ENCODE results near the gene SYNRG. TPM values are rescaled to one million over a fixed set of nuclear protein-coding genes. Genes with fewer than 3 reads are reported as not detected.

The SYNRG gene
- total and polyA plus RNA-seq, 2 donors (not counting 3 experiments of a cell fraction or from before 2014, with no cell fraction given), result 15.3 to 42.2 TPM

DNA sequence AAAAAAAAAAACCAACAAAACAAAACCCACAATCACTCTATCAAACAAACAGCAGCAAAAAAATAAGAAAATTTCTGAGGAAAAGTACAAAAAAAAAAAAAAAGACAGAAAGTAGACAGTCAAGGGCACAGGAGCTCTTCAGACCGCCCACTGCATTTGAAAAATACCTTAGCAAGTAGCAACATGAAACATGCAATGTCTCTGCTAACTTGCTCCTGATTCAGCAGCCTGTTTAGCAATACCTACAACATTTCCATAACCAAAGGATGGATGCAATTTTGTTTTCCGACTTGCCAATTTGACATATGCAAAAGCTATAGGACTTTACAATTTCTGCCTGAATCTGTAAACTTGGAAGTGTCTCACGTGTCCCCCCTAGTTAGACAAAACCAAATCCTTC is 57.4 kb downstream of the SYNRG start:
- H3K27ac ChIP-seq (ENCODE audit: insufficient read depth, low read depth, low read length), result no peak overlapping the region
- FAIRE-seq (no peak), DNase-seq (ENCODE audit: low read depth, low spot score) (no peak)
- H3K4me1 ChIP-seq (ENCODE audit: control insufficient read depth, extremely low read depth, insufficient read depth, low read length), result peaks cover 7% of the 10 kb centered on the region
- H3K4me3 ChIP-seq (replicated peaks in 1 of 3; ENCODE audit: insufficient read depth in 1 of 3, low read depth in 1 of 3, low read length in 3 of 3), result no peak overlapping the region
- no peak overlapping the region for H3K9ac ChIP-seq (replicated peaks; ENCODE audit: extremely low read depth, insufficient read depth, low read length)
- dilution Hi-C loops (cut with MboI; ENCODE audit: extremely low pct_ligation_motif_present, low sequenced_read_pairs) (no loop called here), intact Hi-C loops (cut with micrococcal nuclease) (no loop called here)
- no peaks in the 10 kb centered on the region for H4K20me1 ChIP-seq (replicated peaks; ENCODE audit: control insufficient read depth, extremely low read depth, insufficient read depth, low read length)
- no peaks in the 10 kb centered on the region for H3K9me1 ChIP-seq (replicated peaks; ENCODE audit: control insufficient read depth, extremely low read depth, insufficient read depth, low read length)
- H3K79me2 ChIP-seq (ENCODE audit: control insufficient read depth, insufficient read depth, low read length), result peaks cover 6% of the 10 kb centered on the region
- no peak overlapping the region for H3K4me2 ChIP-seq (ENCODE audit: insufficient read depth, low read length)
- no peaks in the 10 kb centered on the region for H3K9me3 ChIP-seq (replicated peaks; ENCODE audit: control insufficient read depth, insufficient read depth, low read length)
- ChIA-PET CTCF (interaction anchor here (0.6 to 1.7 kb wide), 4 partner anchors 10 to 178 kb away, joined by 3 to 6 read pairs (median 4); no protein-coding TSS in a partner anchor), POLR2A (interaction anchor here (0.6 kb wide), 1 partner anchor 1066 kb away, joined by 5 read pairs; no protein-coding TSS in a partner anchor)
- BruUV-seq (replicated peaks), result no TSS peak
- TF ChIP-seq GATA2 (IDR thresholded peaks at IDR 0.05; ENCODE audit: insufficient read depth, insufficient read length, low read depth, low read length) (no peak), POLR2A (IDR thresholded peaks at IDR 0.05; ENCODE audit: low read depth, low read length) (no peak), POLR2AphosphoS5 (IDR thresholded peaks at IDR 0.05; ENCODE audit: insufficient read depth, low read depth, low read length) (no peak), FOS (IDR thresholded peaks at IDR 0.05; ENCODE audit: borderline replicate concordance, insufficient read depth, low read length) (no peak), EZH2 (IDR thresholded peaks at IDR 0.05; ENCODE audit: borderline replicate concordance, low read depth, low read length, severe bottlenecking) (no peak), MYC (IDR thresholded peaks at IDR 0.05; ENCODE audit: low read depth, low read length) (no peak), JUN (IDR thresholded peaks at IDR 0.05; ENCODE audit: borderline replicate concordance, insufficient read depth, insufficient read length, low read depth) (no peak)
- TF ChIP-seq, protein P1, sequence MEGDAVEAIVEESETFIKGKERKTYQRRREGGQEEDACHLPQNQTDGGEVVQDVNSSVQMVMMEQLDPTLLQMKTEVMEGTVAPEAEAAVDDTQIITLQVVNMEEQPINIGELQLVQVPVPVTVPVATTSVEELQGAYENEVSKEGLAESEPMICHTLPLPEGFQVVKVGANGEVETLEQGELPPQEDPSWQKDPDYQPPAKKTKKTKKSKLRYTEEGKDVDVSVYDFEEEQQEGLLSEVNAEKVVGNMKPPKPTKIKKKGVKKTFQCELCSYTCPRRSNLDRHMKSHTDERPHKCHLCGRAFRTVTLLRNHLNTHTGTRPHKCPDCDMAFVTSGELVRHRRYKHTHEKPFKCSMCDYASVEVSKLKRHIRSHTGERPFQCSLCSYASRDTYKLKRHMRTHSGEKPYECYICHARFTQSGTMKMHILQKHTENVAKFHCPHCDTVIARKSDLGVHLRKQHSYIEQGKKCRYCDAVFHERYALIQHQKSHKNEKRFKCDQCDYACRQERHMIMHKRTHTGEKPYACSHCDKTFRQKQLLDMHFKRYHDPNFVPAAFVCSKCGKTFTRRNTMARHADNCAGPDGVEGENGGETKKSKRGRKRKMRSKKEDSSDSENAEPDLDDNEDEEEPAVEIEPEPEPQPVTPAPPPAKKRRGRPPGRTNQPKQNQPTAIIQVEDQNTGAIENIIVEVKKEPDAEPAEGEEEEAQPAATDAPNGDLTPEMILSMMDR (IDR thresholded peaks at IDR 0.05; ENCODE audit: extremely low read depth in 1 of 2, insufficient read depth in 1 of 2, low read depth in 1 of 2, low read length in 2 of 2), result no peak
- H3K36me3 ChIP-seq (ENCODE audit: control insufficient read depth in 2 of 2, extremely low read depth in 1 of 2, insufficient read depth in 2 of 2, low read length in 2 of 2), result peaks cover 8 to 10% of the 10 kb centered on the region in 2 experiments
- no peak overlapping the region for H2AFZ ChIP-seq (ENCODE audit: low read depth, low read length)
- no peaks in the 10 kb centered on the region for H3K27me3 ChIP-seq (ENCODE audit: control insufficient read depth in 2 of 2, insufficient read depth in 2 of 2, low read length in 2 of 2)

Measured in endothelial cell of umbilical vein (primary cell).